Esophagus squamous epithelium (tissue), 5 donors: ENCODE data around the gene BCL2L11. TPM values are rescaled to one million over a fixed set of nuclear protein-coding genes. Genes with fewer than 3 reads are reported as not detected.

Source experiments
- DNase-seq: peaks from one replicate; lab custom pipeline; 2025; lab: John Stamatoyannopoulos, UW
- H3K27ac ChIP-seq, 4 donors: fragments of 200-600 bp; sonication (generic); one replicate each; pipeline ENCODE4 v1.5.1; 2016 to 2019; ENCODE audit warnings: mild to moderate bottlenecking in 1 of 4
- H3K27me3 ChIP-seq, 4 donors: fragments of 200-600 bp; sonication (generic); 1 replicate in 3 of 4; 2 replicates in 1 of 4; pipeline versions ENCODE4 v1.5.1 to v1.6.0; 2017 to 2021; ENCODE audit warnings: antibody characterized with exemption in 1 of 4
- H3K36me3 ChIP-seq, 3 donors: fragments of 200-600 bp; sonication (generic); one replicate each; pipeline ENCODE4 v1.5.1; 2016 to 2019
- H3K4me1 ChIP-seq, 3 donors: fragments of 200-600 bp; sonication (generic); one replicate each; pipeline ENCODE4 v1.5.1; 2017 to 2019
- H3K4me3 ChIP-seq, 4 donors: fragments of 200-600 bp; sonication (generic); 1 replicate in 3 of 4; 2 replicates in 1 of 4; pipeline ENCODE4 v1.5.1; 2016 to 2019; ENCODE audit warnings: mild to moderate bottlenecking in 2 of 4, moderate library complexity in 1 of 4
- H3K9me3 ChIP-seq, 3 donors: fragments of 200-600 bp; sonication (generic); one replicate each; pipeline ENCODE4 v1.5.1; 2016 to 2019
- POLR2A ChIP-seq, 4 donors: fragments of 450-650 bp; IDR thresholded peaks; one replicate each; pipeline ENCODE4 v1.6.1; 2017; ENCODE audit warnings: antibody characterized with exemption in 4 of 4, mild to moderate bottlenecking in 4 of 4, moderate library complexity in 3 of 4
- WGBS, 2 donors: methylation state at CpG; one replicate each; pipeline ENCODE4 v1.1.5; 2018; 5-methylcytosine and 5-hydroxymethylcytosine counted together
- intact Hi-C: fragments of 100-400 bp; cut with DNase I; formaldehyde crosslinking; loops from one replicate; pipeline ENCODE4 v1.15.0; 2022
- total RNA-seq, 4 donors: library from RNA; depleted of rRNA; stranded (reverse); fragments of >200 nt; gene quantifications; one replicate each; pipeline ENCODE4 v1.1.0, GENCODE V29; 2016
- TF ChIP-seq, protein P1 (sequence below), 6 experiments: fragments of 450-650 bp in 4 of 6; fragments of 200-600 bp in 2 of 6; sonication (generic) in 2 of 6; IDR thresholded peaks; one replicate each; pipeline ENCODE4 v1.5.1; 2016 to 2019; ENCODE audit warnings: antibody characterized with exemption in 6 of 6, mild to moderate bottlenecking in 4 of 6, moderate library complexity in 4 of 6
- donor health status: DM: yes; HTN: yes; CAD: no.

The BCL2L11 gene
- total RNA-seq, 4 donors from 2014 or later, result 7.8 to 28.2 (median 9.9) TPM

DNA sequence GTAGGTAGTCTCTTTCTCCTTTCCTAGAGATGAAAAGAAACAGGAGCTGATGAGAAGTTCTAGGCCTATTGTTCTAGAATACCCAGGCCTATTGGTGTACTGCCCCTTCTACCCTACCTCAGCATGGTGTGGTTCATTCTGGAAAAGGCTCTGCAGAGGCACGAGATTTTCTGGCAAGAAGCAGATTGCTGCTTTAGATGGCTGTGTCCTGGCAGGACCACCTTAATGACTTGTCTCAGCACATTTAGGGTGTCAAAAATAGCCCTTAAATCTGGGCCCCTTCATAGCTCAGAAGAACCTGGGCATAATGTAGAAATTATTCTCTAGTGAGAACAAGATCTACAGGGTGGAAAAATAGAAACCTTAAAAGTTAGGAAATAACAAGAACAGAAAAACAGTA lies 87.9 kb downstream of the BCL2L11 start:
- intact Hi-C loops, result no loop called here
- TF ChIP-seq POLR2A (IDR thresholded peaks at IDR 0.05), result no peak
- TF ChIP-seq, protein P1, sequence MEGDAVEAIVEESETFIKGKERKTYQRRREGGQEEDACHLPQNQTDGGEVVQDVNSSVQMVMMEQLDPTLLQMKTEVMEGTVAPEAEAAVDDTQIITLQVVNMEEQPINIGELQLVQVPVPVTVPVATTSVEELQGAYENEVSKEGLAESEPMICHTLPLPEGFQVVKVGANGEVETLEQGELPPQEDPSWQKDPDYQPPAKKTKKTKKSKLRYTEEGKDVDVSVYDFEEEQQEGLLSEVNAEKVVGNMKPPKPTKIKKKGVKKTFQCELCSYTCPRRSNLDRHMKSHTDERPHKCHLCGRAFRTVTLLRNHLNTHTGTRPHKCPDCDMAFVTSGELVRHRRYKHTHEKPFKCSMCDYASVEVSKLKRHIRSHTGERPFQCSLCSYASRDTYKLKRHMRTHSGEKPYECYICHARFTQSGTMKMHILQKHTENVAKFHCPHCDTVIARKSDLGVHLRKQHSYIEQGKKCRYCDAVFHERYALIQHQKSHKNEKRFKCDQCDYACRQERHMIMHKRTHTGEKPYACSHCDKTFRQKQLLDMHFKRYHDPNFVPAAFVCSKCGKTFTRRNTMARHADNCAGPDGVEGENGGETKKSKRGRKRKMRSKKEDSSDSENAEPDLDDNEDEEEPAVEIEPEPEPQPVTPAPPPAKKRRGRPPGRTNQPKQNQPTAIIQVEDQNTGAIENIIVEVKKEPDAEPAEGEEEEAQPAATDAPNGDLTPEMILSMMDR (IDR thresholded peaks at IDR 0.05), result no peak
- Histone ChIP-seq H3K4me1 (no peaks in the 10 kb centered on the region), H3K9me3 (peaks cover 0 to 5% (median 0%) of the 10 kb centered on the region in 3 donors), H3K4me3 (no peak overlapping the region), H3K27ac (no peak overlapping the region), H3K36me3 (no peaks in the 10 kb centered on the region), H3K27me3 (no peaks in the 10 kb centered on the region)
- no peak for DNase-seq
- 47 to 67% methylated on average over 1 of the region's 1 CpG for whole genome bisulfite sequencing, 2 donors

DNA sequence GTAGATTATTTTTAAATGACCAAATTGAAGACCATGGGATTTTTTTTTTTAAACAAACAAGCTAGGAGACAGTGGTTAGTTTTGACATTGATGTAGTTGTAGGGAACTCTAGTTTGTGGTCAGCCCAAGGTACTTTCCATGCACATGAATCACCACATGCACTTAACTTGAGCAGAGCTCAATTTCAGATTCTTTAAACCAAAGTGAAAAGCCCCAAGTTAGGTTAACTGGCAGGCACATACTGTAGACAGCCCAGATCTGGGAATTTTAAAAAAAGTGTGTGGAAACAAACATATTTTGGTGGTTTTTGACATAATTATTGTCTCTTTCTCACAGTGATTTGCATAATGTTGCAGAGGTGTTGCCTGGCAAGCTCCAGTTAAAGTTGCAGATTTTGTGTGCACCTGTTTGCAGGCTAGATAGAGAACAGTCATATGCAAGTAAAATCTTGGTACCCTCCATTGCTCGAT lies 88.4 kb downstream of the BCL2L11 start:
- H3K27me3 ChIP-seq, result no peaks in the 10 kb centered on the region
- TF ChIP-seq POLR2A (IDR thresholded peaks at IDR 0.05), result no peak
- TF ChIP-seq, protein P1 (IDR thresholded peaks at IDR 0.05), result no peak
- no peak for DNase-seq
- H3K4me3 ChIP-seq, result no peak overlapping the region
- no peak overlapping the region for H3K27ac ChIP-seq
- H3K4me1 ChIP-seq, result no peaks in the 10 kb centered on the region
- WGBS, 2 donors, result 76 to 80% methylated on average over 1 of the region's 1 CpG
- no peaks in the 10 kb centered on the region for H3K36me3 ChIP-seq
- intact Hi-C loops, result no loop called here
- peaks cover 0 to 9% (median 0%) of the 10 kb centered on the region in 3 donors for H3K9me3 ChIP-seq

DNA sequence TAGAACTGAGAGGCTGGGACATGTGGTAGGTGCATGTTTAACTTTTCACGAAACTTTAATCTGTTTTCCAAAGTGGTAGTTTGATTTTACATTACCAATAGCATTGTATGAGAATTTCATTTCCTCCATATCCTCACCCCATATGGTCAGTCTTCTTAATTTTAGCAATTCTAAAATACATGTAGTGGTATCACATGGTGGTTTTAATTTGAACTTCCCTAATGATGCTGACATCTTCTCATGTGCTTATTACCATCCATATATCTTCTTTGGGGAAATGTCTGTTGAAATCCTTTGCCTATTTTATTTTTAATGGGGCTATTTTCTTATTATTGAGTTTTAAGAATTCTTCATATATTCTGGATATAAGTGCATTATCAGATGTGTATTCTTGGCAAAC lies 89.3 kb downstream of the BCL2L11 start:
- Histone ChIP-seq H3K27me3 (no peaks in the 10 kb centered on the region), H3K4me3 (no peak overlapping the region), H3K9me3 (peaks cover 0 to 17% (median 0%) of the 10 kb centered on the region in 3 donors), H3K4me1 (no peaks in the 10 kb centered on the region), H3K27ac (no peak overlapping the region), H3K36me3 (no peaks in the 10 kb centered on the region)
- DNase-seq, result no peak
- TF ChIP-seq, protein P1 (IDR thresholded peaks at IDR 0.05), result no peak
- no peak for TF ChIP-seq POLR2A (IDR thresholded peaks at IDR 0.05)
- intact Hi-C loops, result no loop called here
- 92 to 94% methylated on average over 1 of the region's 1 CpG for WGBS, 2 donors

- DNase-seq, result no peak
- Histone ChIP-seq H3K36me3 (no peaks in the 10 kb centered on the region), H3K4me1 (peaks cover 0 to 4% (median 0%) of the 10 kb centered on the region in 3 donors), H3K9me3 (peaks cover 0 to 20% (median 0%) of the 10 kb centered on the region in 3 donors), H3K27ac (no peak overlapping the region), H3K4me3 (no peak overlapping the region), H3K27me3 (no peaks in the 10 kb centered on the region)
- TF ChIP-seq, protein P1 (IDR thresholded peaks at IDR 0.05), result no peak
- TF ChIP-seq POLR2A (IDR thresholded peaks at IDR 0.05), result no peak
- intact Hi-C loops, result no loop called here
Observed at GRCh38 chr2:111213877-111214276, 93.2 kb downstream of the BCL2L11 start.

DNA sequence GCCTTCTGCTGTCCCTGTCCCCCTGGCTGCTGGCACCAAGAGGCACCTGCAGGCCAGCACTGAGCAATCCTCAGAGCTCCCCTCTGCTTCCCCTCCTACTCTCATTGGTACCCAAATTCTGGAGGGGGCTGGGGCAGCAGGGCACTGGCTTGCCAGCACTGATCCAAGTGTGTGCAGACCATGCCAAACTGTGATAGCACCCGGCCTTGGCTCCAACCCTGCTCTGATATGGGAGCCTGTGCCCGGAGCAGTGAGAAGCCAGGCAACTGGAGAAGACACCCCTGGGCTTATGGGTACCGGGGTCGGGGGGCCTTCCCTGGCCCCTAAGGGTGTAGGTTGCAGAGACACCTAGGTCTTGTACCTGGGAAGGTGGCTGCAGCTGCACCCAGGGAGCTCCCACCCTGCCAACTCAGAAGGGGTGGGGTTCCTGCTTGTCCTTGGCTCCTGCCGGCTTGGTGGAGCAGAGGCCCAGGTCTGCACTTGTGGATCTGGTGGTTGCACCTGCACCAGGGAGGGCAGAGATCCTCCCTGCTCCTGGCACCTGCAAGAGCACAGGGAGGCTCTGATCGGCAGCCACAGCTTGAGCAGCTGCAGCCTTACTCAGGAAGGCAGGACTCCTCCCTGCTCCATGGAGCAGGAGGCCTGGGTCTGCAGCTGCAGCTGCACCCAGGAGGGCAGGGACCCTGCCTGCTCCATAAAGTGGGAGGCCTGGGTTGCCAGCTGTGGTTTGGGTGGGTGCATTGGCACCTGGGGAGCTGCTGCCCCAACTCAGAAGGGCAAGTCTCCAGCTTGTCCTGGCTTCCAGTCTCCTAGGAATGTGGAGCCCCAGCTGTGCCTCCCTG lies 96.3 kb downstream of the BCL2L11 start:
- DNase-seq, result no peak
- WGBS, 2 donors, result no CpG with 5 or more reads among the region's 6 CpGs
- H3K27me3 ChIP-seq, result no peaks in the 10 kb centered on the region
- H3K36me3 ChIP-seq, result no peaks in the 10 kb centered on the region
- intact Hi-C loops, result no loop called here
- no peak overlapping the region for H3K27ac ChIP-seq
- peaks cover 0 to 4% (median 0%) of the 10 kb centered on the region in 3 donors for H3K4me1 ChIP-seq
- no peak overlapping the region for H3K4me3 ChIP-seq
- H3K9me3 ChIP-seq, result peaks cover 0 to 20% (median 0%) of the 10 kb centered on the region in 3 donors
- TF ChIP-seq POLR2A (IDR thresholded peaks at IDR 0.05), result no peak
- TF ChIP-seq, protein P1 (IDR thresholded peaks at IDR 0.05), result no peak
